Nephron progenitor cell (in vitro differentiated cells): ENCODE measurements around the gene PCBP3.

ENCODE experiments used
- DNase-seq: peaks from one replicate; pipeline ENCODE4 v3.0.0; 2021
- H3K27ac Mint-ChIP-seq: 2 replicates; pipeline ENCODE4 v1.8.0; 2021; ENCODE audit warnings: mild to moderate bottlenecking, moderate library complexity, mixed read lengths
- H3K27me3 Mint-ChIP-seq: 2 replicates; pipeline ENCODE4 v1.8.0; 2021; ENCODE audit warnings: mild to moderate bottlenecking, low read depth, mixed read lengths; ENCODE audit not compliant: poor library complexity
- H3K36me3 Mint-ChIP-seq: 2 replicates; pipeline ENCODE4 v1.8.0; 2021; ENCODE audit warnings: low read depth, mixed read lengths
- H3K4me1 Mint-ChIP-seq: 2 replicates; pipeline ENCODE4 v1.8.0; 2021; ENCODE audit warnings: mixed read lengths
- H3K4me3 Mint-ChIP-seq: 2 replicates; pipeline ENCODE4 v1.8.0; 2021; ENCODE audit warnings: mild to moderate bottlenecking, moderate library complexity, mixed read lengths
- H3K9me3 Mint-ChIP-seq: 2 replicates; pipeline ENCODE4 v1.8.0; 2021; ENCODE audit warnings: mild to moderate bottlenecking, moderate library complexity, mixed read lengths
- TF ChIP-seq, protein P1 (sequence below): fragments of 200-600 bp; sonication (generic); IDR thresholded peaks from 2 replicates; pipeline ENCODE4 v1.5.0; 2021; ENCODE audit warnings: antibody characterized with exemption

The PCBP3 gene

DNA sequence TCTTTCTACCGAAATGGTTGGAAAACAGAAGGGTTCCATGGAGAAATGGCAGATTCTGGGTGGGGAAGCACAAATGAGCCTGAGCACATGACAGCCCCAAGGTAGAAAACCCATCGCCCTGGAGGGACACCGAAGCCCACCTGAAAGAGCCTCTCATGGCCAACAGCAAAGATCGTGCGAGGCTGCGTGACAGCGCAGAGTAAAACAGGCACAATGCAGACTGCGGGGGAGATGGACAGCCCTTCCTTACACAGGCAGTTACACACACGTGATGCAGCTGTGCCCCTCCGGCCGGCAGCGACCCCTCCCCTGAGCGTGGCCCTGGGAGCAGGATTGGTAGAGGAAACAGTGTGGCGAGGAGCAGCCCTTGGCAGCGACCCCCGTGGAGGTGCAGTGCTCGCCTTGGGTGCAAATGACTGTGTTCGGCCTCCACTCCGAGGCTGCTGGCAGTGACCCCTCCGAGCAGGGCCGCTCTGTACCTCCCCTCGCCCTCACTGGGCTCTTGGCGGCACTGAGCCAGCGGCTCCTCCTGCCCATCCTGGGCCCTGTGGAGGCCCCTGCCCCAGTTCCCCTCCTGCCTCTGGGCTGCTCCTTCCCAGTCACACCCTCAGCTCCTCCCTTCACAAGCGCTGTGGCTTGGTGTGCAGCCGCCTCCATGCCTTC is 217.1 kb downstream of the PCBP3 start:
- TF ChIP-seq, protein P1, sequence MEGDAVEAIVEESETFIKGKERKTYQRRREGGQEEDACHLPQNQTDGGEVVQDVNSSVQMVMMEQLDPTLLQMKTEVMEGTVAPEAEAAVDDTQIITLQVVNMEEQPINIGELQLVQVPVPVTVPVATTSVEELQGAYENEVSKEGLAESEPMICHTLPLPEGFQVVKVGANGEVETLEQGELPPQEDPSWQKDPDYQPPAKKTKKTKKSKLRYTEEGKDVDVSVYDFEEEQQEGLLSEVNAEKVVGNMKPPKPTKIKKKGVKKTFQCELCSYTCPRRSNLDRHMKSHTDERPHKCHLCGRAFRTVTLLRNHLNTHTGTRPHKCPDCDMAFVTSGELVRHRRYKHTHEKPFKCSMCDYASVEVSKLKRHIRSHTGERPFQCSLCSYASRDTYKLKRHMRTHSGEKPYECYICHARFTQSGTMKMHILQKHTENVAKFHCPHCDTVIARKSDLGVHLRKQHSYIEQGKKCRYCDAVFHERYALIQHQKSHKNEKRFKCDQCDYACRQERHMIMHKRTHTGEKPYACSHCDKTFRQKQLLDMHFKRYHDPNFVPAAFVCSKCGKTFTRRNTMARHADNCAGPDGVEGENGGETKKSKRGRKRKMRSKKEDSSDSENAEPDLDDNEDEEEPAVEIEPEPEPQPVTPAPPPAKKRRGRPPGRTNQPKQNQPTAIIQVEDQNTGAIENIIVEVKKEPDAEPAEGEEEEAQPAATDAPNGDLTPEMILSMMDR = no peak
- H3K27me3 Mint-ChIP-seq = peaks cover 10% of the 10 kb centered on the region
- DNase-seq = no peak
- no peaks in the 10 kb centered on the region for H3K36me3 Mint-ChIP-seq
- H3K27ac Mint-ChIP-seq = no peak overlapping the region
- H3K4me1 Mint-ChIP-seq = peaks cover 35% of the 10 kb centered on the region
- H3K9me3 Mint-ChIP-seq = no peaks in the 10 kb centered on the region
- H3K4me3 Mint-ChIP-seq = no peak overlapping the region

DNA sequence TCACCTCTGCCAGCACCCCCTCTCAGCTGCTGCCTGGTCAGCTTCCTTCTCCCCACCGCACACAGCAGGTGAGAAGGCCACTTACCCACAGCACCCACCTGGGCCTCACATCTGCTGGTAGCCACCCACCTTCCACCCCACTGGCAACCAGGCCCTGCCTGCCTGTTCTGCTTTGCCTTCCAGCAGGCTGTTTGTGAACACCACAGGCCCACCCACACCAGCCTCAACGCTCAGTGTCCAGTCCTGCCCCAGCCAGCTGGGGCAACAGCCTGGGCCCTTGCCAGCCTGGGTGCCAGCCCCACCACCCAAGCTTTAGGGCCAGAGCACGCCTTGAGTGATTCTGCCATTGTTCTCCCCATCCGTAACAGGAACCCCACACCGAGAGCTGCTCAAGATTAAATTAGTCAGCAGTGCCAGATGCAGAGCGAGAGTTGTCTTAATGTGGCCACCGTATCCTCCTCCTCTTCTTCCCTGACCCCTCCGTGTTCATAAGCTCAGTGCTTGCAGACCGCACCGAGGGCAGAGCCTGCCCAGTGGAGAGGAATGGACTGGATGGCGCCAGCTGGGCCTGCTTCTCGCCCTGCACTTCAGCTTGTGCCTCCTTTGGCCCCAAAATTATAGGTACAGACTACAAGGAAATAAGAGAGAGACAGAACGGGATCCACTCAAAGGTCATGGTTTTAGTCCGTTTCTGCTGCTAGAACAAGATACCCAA is 217.8 kb downstream of the PCBP3 start:
- TF ChIP-seq, protein P1 = no peak
- Mint-ChIP-seq H3K36me3 (no peaks in the 10 kb centered on the region), H3K4me1 (peaks cover 38% of the 10 kb centered on the region), H3K4me3 (no peak overlapping the region), H3K9me3 (no peaks in the 10 kb centered on the region), H3K27ac (peak overlapping the region; percentile 43), H3K27me3 (peaks cover 10% of the 10 kb centered on the region)
- no peak for DNase-seq

DNA sequence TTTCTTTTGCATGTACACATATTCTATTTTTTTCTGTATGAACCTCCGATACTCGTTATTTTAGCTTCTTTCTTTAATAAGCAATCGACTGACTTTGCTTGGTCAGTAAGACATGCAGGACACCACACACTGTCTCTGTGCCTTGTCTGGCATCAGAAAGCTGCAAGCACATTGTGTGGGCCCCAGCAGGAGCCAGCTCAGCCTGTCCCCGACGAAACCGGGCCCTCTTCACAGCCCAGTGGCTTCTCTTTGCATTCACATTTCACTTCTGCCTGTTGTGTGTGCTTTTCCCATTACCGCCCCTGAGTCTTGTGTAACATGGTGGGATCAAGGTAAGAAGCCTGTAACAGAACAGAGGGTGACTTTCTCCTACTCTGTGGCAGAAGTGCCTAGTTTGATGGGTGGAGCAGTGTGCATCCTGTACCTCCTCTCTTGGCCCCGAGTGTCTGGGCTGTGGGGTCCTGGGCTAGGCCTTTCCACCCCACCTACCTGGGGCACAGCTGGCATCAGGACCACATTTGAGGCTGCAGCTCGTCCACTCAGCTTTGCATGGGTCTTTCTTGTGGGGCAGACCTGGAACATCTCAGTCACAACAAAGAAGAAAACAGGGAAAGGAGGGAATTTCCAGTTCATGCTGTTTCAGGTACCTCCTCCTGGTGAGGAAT is 219.2 kb downstream of the PCBP3 start:
- H3K4me1 Mint-ChIP-seq = peaks cover 44% of the 10 kb centered on the region
- no peaks in the 10 kb centered on the region for H3K36me3 Mint-ChIP-seq
- DNase-seq = no peak
- TF ChIP-seq, protein P1 = no peak
- H3K27me3 Mint-ChIP-seq = peaks cover 14% of the 10 kb centered on the region
- H3K4me3 Mint-ChIP-seq = no peak overlapping the region
- H3K9me3 Mint-ChIP-seq = no peaks in the 10 kb centered on the region
- no peak overlapping the region for H3K27ac Mint-ChIP-seq

DNA sequence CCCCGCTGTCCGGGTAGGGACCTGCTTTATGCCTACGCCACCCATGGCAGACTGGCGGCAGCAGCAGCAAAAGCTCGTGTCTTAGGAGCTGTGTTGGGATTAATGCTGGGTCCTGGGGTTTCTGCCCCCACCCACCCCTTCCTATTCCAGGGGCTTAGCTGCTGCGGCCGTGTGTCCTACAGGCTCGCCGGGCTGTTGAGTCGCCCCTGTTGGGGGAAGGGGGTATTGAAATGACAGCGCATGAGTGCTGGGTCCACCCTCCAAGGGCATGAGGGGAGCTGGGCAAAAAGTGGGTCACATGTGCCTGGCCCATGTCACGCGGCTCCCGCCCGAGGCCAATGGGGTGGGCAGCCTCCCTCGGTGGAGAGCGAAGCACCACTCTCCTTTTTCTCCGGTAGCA is 219.7 kb downstream of the PCBP3 start:
- Mint-ChIP-seq H3K9me3 (no peaks in the 10 kb centered on the region), H3K4me3 (no peak overlapping the region), H3K36me3 (no peaks in the 10 kb centered on the region), H3K27ac (no peak overlapping the region), H3K4me1 (peaks cover 45% of the 10 kb centered on the region), H3K27me3 (peaks cover 16% of the 10 kb centered on the region)
- DNase-seq = no peak
- TF ChIP-seq, protein P1 = no peak

DNA sequence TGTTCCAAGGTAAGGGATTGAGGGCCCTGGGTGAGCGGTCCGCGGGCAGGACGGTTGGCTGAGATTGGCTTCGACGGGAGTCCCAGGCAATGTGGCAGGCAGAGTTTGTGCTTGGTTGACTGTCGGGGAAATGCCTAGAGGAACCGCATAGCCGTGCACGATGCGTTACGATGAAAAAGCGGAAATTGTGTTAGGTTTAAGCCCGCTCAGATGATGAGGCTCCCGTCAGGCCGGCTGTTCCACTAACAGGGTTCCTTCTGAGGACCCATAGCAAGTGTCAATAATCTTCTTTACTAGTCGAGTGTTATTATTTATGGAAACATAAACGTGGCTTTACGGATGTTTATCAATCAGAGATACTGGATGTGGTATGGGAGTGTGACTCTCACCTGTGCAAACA is 220.2 kb downstream of the PCBP3 start:
- Mint-ChIP-seq H3K4me1 (peaks cover 45% of the 10 kb centered on the region), H3K27me3 (peaks cover 14% of the 10 kb centered on the region), H3K4me3 (no peak overlapping the region), H3K36me3 (no peaks in the 10 kb centered on the region), H3K27ac (no peak overlapping the region), H3K9me3 (no peaks in the 10 kb centered on the region)
- TF ChIP-seq, protein P1 = no peak
- no peak for DNase-seq
